Activated T-helper 9 cell treated with anti-CD3 and anti-CD28 coated beads, Interleukin-2, amount 50 U/mL, for 16 hours (primary cell): Measurements from ENCODE around the gene OLFML2A.
"Not testable (repeated sequence)": the region's sequence is repeated elsewhere in the genome, so short reads cannot be mapped to it uniquely, and the experiment has no call there.

Source experiments
- DNase-seq: peaks from one replicate; pipeline ENCODE4 v3.0.0-alpha.2; 2020; ENCODE audit warnings: low read depth

OLFML2A gene

GRCh38 chr9:124776954-124777648, at the start of gene OLFML2A:
TSS of gene OLFML2A (plus strand) at chr9:124777133. CDS start at chr9:124777271, 138 bp downstream.
- DNase-seq, result no peak

GRCh38 chr9:124730772-124731171, 46.2 kb upstream of the OLFML2A start:
- DNase-seq, result no peak

- DNase-seq, result no peak
These were observed 42.8 kb upstream of the OLFML2A start for GRCh38 chr9:124733964-124734740.

GRCh38 chr9:124734741-124735083, 42.2 kb upstream of the OLFML2A start:
- DNase-seq, result not testable (repeated sequence)

GRCh38 chr9:124735121-124735520, 41.8 kb upstream of the OLFML2A start:
- no peak for DNase-seq

GRCh38 chr9:124738075-124738474, 38.9 kb upstream of the OLFML2A start:
- DNase-seq, result not testable (repeated sequence)

- no peak for DNase-seq
These were observed 37.6 kb upstream of the OLFML2A start for GRCh38 chr9:124739360-124739759.

- DNase-seq, result no peak
These were observed 35.8 kb upstream of the OLFML2A start for GRCh38 chr9:124741149-124741548.

- no peak for DNase-seq
These were observed 35.3 kb upstream of the OLFML2A start for GRCh38 chr9:124741662-124742061.

- no peak for DNase-seq
These were observed 34.0 kb upstream of the OLFML2A start for GRCh38 chr9:124742940-124743339.

- DNase-seq, result no peak
These were observed 33.1 kb upstream of the OLFML2A start for GRCh38 chr9:124743686-124744348.

GRCh38 chr9:124747065-124747464, 29.9 kb upstream of the OLFML2A start:
- no peak for DNase-seq

GRCh38 chr9:124749284-124749683, 27.6 kb upstream of the OLFML2A start:
- no peak for DNase-seq

- no peak for DNase-seq
These were observed 27.2 kb upstream of the OLFML2A start for GRCh38 chr9:124749781-124750180.

- no peak for DNase-seq
These were observed 24.0 kb upstream of the OLFML2A start for GRCh38 chr9:124752967-124753366.

- no peak for DNase-seq
These were observed 22.6 kb upstream of the OLFML2A start for GRCh38 chr9:124754289-124754688.

GRCh38 chr9:124755061-124755460, 21.9 kb upstream of the OLFML2A start:
- DNase-seq, result no peak

- no peak for DNase-seq
These were observed 20.9 kb upstream of the OLFML2A start for GRCh38 chr9:124756011-124756410.

- no peak for DNase-seq
These were observed 19.3 kb upstream of the OLFML2A start for GRCh38 chr9:124757616-124758015.

GRCh38 chr9:124758061-124758460, 18.9 kb upstream of the OLFML2A start:
- no peak for DNase-seq

- no peak for DNase-seq
These were observed 18.2 kb upstream of the OLFML2A start for GRCh38 chr9:124758691-124759090.

GRCh38 chr9:124759327-124759726, 17.6 kb upstream of the OLFML2A start:
- no peak for DNase-seq

- DNase-seq, result no peak
These were observed 16.2 kb upstream of the OLFML2A start for GRCh38 chr9:124760719-124761118.
